DND-41 (cell line): ENCODE results near the gene ZNRF1.
A peak's percentile ranks its signal among the peaks of the same experiment; 100 is the strongest.

Experiments
- ATAC-seq: fragments of 200-7000 bp; cut with Tn5 transposase; 3 replicates; pipeline ENCODE4 v1.9.1; 2021; ENCODE audit warnings: low read depth; ENCODE audit not compliant: insufficient read depth
- DNase-seq: peaks from one replicate; pipeline ENCODE4 v3.0.0-alpha.2; 2020
- H2AFZ ChIP-seq: 2 replicates; pipeline ENCODE4 v1.6.0; 2012; ENCODE audit warnings: low read depth, low read length
- H3K27ac ChIP-seq: 2 replicates; pipeline ENCODE4 v1.5.1; 2012; ENCODE audit warnings: low read length, inconsistent platforms
- H3K27me3 ChIP-seq: fragments of 200-600 bp; sonication (generic); 2 replicates; pipeline ENCODE4 v1.6.0; 2012; ENCODE audit warnings: low read length, mild to moderate bottlenecking, inconsistent platforms; ENCODE audit not compliant: insufficient read depth, poor library complexity
- H3K36me3 ChIP-seq: 2 replicates; pipeline ENCODE4 v1.5.1; 2012; ENCODE audit warnings: low read length, inconsistent platforms; ENCODE audit not compliant: insufficient read depth
- H3K4me1 ChIP-seq: 2 replicates; pipeline ENCODE4 v1.5.1; 2012; ENCODE audit warnings: mild to moderate bottlenecking, low read length; ENCODE audit not compliant: insufficient read depth
- H3K4me2 ChIP-seq: 2 replicates; pipeline ENCODE4 v1.6.0; 2012; ENCODE audit warnings: mild to moderate bottlenecking, moderate library complexity, low read length, inconsistent platforms; ENCODE audit not compliant: insufficient read depth
- H3K4me3 ChIP-seq, 2 experiments: fragments of 200-600 bp in 1 of 2; shearing (Covaris generic) in 1 of 2; 2 replicates each; pipeline ENCODE4 v1.5.1; 2012 to 2016; ENCODE audit warnings: inconsistent platforms in 2 of 2, low read length in 2 of 2, mild to moderate bottlenecking in 2 of 2, low read depth in 1 of 2, moderate library complexity in 1 of 2
- H3K79me2 ChIP-seq: 2 replicates; pipeline ENCODE4 v1.6.0; 2012; ENCODE audit warnings: low read length, inconsistent platforms; ENCODE audit not compliant: insufficient read depth
- H3K9ac ChIP-seq: 2 replicates; pipeline ENCODE4 v1.6.0; 2012; ENCODE audit warnings: low read depth, mild to moderate bottlenecking, inconsistent platforms, low read length, moderate library complexity
- H3K9me3 ChIP-seq: 2 replicates; pipeline ENCODE4 v1.5.1; 2012; ENCODE audit warnings: low read length, moderate library complexity, mild to moderate bottlenecking, inconsistent platforms; ENCODE audit not compliant: insufficient read depth, severe bottlenecking
- H4K20me1 ChIP-seq: 2 replicates; pipeline ENCODE4 v1.6.0; 2012; ENCODE audit warnings: low read length; ENCODE audit not compliant: insufficient read depth
- CTCF ChIP-seq: IDR thresholded peaks from 2 replicates; pipeline ENCODE4 v1.5.1; 2012; ENCODE audit warnings: borderline replicate concordance, low read length, moderate library complexity, mild to moderate bottlenecking; ENCODE audit not compliant: poor library complexity, severe bottlenecking; ENCODE audit errors: extremely low read depth
- EZH2 ChIP-seq: IDR thresholded peaks from 3 replicates; pipeline ENCODE4 v1.6.1; 2012; ENCODE audit warnings: borderline replicate concordance, low read depth, mild to moderate bottlenecking, moderate library complexity, low read length, inconsistent platforms; ENCODE audit not compliant: severe bottlenecking

Gene ZNRF1

GRCh38 chr16:75068085-75069031 is 69.5 kb downstream of the ZNRF1 start:
- H3K27me3 ChIP-seq: no peaks in the 10 kb centered on the region
- H4K20me1 ChIP-seq: no peaks in the 10 kb centered on the region
- peaks cover 100% of the 10 kb centered on the region for H3K4me1 ChIP-seq
- peak overlapping the region; percentile 91 for H3K27ac ChIP-seq
- H3K4me2 ChIP-seq: no peak overlapping the region
- H3K9ac ChIP-seq: peak overlapping the region; percentile 22
- no peak overlapping the region for H3K4me3 ChIP-seq
- TF ChIP-seq CTCF: no peak
- no peak for TF ChIP-seq EZH2
- H3K9me3 ChIP-seq: no peaks in the 10 kb centered on the region
- ATAC-seq: no peak
- peaks cover 100% of the 10 kb centered on the region for H3K79me2 ChIP-seq
- peaks cover 20% of the 10 kb centered on the region for H3K36me3 ChIP-seq
- no peak for DNase-seq
- H2AFZ ChIP-seq: no peak overlapping the region

GRCh38 chr16:75070012-75070841 is 71.4 kb downstream of the ZNRF1 start:
- ATAC-seq (no peak), DNase-seq (no peak)
- no peaks in the 10 kb centered on the region for H3K9me3 ChIP-seq
- no peaks in the 10 kb centered on the region for H3K27me3 ChIP-seq
- H2AFZ ChIP-seq: no peak overlapping the region
- H4K20me1 ChIP-seq: no peaks in the 10 kb centered on the region
- peaks cover 22% of the 10 kb centered on the region for H3K36me3 ChIP-seq
- 0 out of 2 replicates have a peak overlapping the region, but pooled peaks have one; percentile 1 for H3K9ac ChIP-seq
- H3K27ac ChIP-seq: peak overlapping the region; percentile 74
- peaks cover 95% of the 10 kb centered on the region for H3K79me2 ChIP-seq
- TF ChIP-seq EZH2 (no peak), CTCF (no peak)
- no peak overlapping the region for H3K4me3 ChIP-seq
- H3K4me2 ChIP-seq: no peak overlapping the region; the same call in 1 of the 2 replicates
- peaks cover 100% of the 10 kb centered on the region for H3K4me1 ChIP-seq

- peak overlapping the region; percentile 95 for H3K27ac ChIP-seq
- H3K4me1 ChIP-seq: peaks cover 100% of the 10 kb centered on the region
- no peaks in the 10 kb centered on the region for H3K9me3 ChIP-seq
- no peak overlapping the region for H3K9ac ChIP-seq
- H4K20me1 ChIP-seq: no peaks in the 10 kb centered on the region
- H3K36me3 ChIP-seq: peaks cover 21% of the 10 kb centered on the region
- TF ChIP-seq EZH2 (no peak), CTCF (no peak)
- ATAC-seq: no peak
- peaks cover 92% of the 10 kb centered on the region for H3K79me2 ChIP-seq
- no peak overlapping the region for H3K4me2 ChIP-seq
- H3K4me3 ChIP-seq: no peak overlapping the region
- DNase-seq: no peak
- no peak overlapping the region for H2AFZ ChIP-seq
- no peaks in the 10 kb centered on the region for H3K27me3 ChIP-seq
Observed at GRCh38 chr16:75071621-75072020, 72.8 kb downstream of the ZNRF1 start.
